Neural cell (in vitro differentiated cells): ENCODE data around the gene SESN1.

Experiments used
- CTCF ChIP-seq: fragments of 450-650 bp; IDR thresholded peaks from 2 replicates; pipeline ENCODE4 v1.5.1; 2014; ENCODE audit warnings: antibody characterized with exemption, mild to moderate bottlenecking, moderate library complexity; ENCODE audit not compliant: poor library complexity, severe bottlenecking
- EP300 ChIP-seq: fragments of 450-650 bp; conservative IDR thresholded peaks from 2 replicates; pipeline ENCODE4 v1.6.1; 2014; ENCODE audit warnings: antibody characterized with exemption, mild to moderate bottlenecking, moderate library complexity; ENCODE audit not compliant: poor library complexity, severe bottlenecking
- EZH2 ChIP-seq: fragments of 200-600, 300-800 bp; shearing (Covaris generic), sonication (generic); IDR thresholded peaks from 2 replicates; pipeline ENCODE4 v1.6.1; 2014; ENCODE audit warnings: antibody characterized with exemption, low read length, borderline replicate concordance, mild to moderate bottlenecking; ENCODE audit not compliant: insufficient read depth, poor library complexity, severe bottlenecking
- MXI1 ChIP-seq: fragments of 450-650 bp; conservative IDR thresholded peaks from 2 replicates; pipeline ENCODE4 v1.6.1; 2014; ENCODE audit warnings: antibody characterized with exemption, mild to moderate bottlenecking; ENCODE audit not compliant: poor library complexity, severe bottlenecking
- POLR2AphosphoS5 ChIP-seq: IDR thresholded peaks from 2 replicates; pipeline ENCODE4 v1.6.1; 2012
- RAD21 ChIP-seq: fragments of 450-650 bp; conservative IDR thresholded peaks from 2 replicates; pipeline ENCODE4 v1.6.1; 2014; ENCODE audit warnings: antibody characterized with exemption, mild to moderate bottlenecking, moderate library complexity
- REST ChIP-seq: IDR thresholded peaks from 2 replicates; pipeline ENCODE4 v1.6.1; 2012; ENCODE audit warnings: borderline replicate concordance
- TAF1 ChIP-seq: IDR thresholded peaks from 2 replicates; pipeline ENCODE4 v1.6.1; 2012; ENCODE audit warnings: low read depth

GRCh38 chr6:109024368-109024767 lies 70.3 kb downstream of the SESN1 start:
- TF ChIP-seq CTCF (no peak), EP300 (no peak), TAF1 (no peak), RAD21 (no peak), EZH2 (no peak), MXI1 (no peak), POLR2AphosphoS5 (no peak), REST (no peak)
